Stimulated activated memory B cell treated with anti-CD40 and anti-IgM and Interleukin-4, amounts not matched to agents 10 μg/mL and 1 μg/mL and 100 μg/mL, for 72 hours (primary cell): ENCODE results near the gene TUBGCP5.
"Not testable (repeated sequence)": the region's sequence is repeated elsewhere in the genome, so short reads cannot be mapped to it uniquely, and the experiment has no call there.

ENCODE experiments used
- ATAC-seq: fragments of 150-1000 bp; cut with Tn5 transposase; 2 replicates; pipeline ENCODE4 v1.10.0; 2021
- H3K27ac Mint-ChIP-seq: one replicate; pipeline ENCODE4 v1.8.0; 2022; ENCODE audit warnings: mild to moderate bottlenecking, mixed read lengths
- H3K27me3 Mint-ChIP-seq: one replicate; pipeline ENCODE4 v1.8.0; 2022; ENCODE audit warnings: mixed read lengths
- H3K36me3 Mint-ChIP-seq: one replicate; pipeline ENCODE4 v1.8.0; 2022; ENCODE audit warnings: mixed read lengths
- H3K4me1 Mint-ChIP-seq: one replicate; pipeline ENCODE4 v1.8.0; 2022; ENCODE audit warnings: mixed read lengths
- H3K4me3 Mint-ChIP-seq: one replicate; pipeline ENCODE4 v1.8.0; 2022; ENCODE audit warnings: mild to moderate bottlenecking, moderate library complexity, mixed read lengths
- H3K9me3 Mint-ChIP-seq: one replicate; pipeline ENCODE4 v1.8.0; 2022; ENCODE audit warnings: mixed read lengths

TUBGCP5 gene

DNA sequence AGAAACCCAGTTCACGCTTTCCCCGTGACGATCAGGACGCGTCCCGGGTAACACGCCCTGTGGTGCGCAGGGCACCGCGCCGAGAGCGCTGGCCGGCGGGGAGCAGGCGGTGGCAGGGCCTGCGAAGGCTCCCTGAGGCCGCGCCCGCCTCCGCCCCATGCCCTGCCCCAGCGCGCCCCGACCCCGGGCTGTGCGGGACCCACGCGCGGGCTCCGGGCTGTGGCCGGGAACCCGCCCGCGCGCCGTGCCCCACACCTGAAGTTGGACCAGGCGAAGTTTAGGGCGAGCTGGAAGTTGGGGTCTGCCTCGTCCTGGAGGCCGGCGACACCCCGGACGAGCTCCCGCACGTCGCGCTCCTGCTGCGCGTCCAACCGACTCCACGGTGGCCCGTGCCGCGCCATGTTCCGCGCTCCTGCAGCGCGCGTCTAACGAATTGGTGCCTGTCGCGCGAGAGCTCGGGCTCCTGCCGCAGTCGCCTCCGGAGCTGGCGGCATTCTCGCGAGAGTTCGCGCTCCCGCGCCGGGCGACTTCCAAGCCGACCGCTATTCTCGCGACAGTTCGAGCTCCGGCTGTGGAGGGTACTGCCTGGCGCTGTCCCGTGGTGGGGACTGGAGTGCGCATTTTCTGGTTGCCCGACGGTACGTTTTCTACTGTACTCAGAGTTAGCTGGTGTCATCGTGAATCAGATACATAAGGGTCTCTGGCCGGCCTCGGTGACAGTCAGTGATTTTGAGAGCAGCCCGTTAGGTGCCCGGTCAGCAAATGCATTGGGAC is at the start of gene TUBGCP5:
TUBGCP5 (minus strand) TSS at position 427 of the 774 bp plus-strand sequence; CDS start at position 401, 26 bp downstream.
- Mint-ChIP-seq H3K36me3 (peaks cover 27% of the 10 kb centered on the region), H3K4me3 (peak within 1 kb of the TSS; percentile 92), H3K9me3 (no peaks in the 10 kb centered on the region), H3K4me1 (peaks cover 27% of the 10 kb centered on the region), H3K27me3 (no peaks in the 10 kb centered on the region), H3K27ac (peak within 1 kb of the TSS; percentile 78)
- ATAC-seq, result peak; percentile 99

DNA sequence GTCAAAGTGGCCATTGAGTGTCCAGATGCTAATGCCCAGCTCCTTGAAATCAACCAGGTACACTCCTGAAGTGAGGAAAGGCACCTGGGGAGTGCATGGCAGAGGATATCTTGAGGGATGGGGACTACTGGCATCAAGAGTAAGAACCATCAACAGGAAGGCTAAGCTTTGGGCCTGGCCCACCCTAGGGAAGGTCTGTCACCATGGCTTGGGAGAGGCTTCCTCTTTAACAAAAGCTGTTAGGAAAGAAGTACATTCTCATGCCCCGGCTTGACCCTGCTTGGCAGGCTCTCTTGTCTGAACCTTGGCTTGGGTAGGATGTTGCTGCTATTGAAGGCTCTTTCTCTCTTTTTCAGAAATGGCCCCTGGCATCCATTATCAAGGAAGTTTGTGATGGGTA is 43.7 kb upstream of the TUBGCP5 start:
- ATAC-seq, result peak; percentile 42
- no peak overlapping the region for H3K27ac Mint-ChIP-seq
- H3K36me3 Mint-ChIP-seq, result no peaks in the 10 kb centered on the region
- H3K9me3 Mint-ChIP-seq, result no peaks in the 10 kb centered on the region
- H3K4me3 Mint-ChIP-seq, result no peak overlapping the region
- no peaks in the 10 kb centered on the region for H3K4me1 Mint-ChIP-seq
- no peaks in the 10 kb centered on the region for H3K27me3 Mint-ChIP-seq

DNA sequence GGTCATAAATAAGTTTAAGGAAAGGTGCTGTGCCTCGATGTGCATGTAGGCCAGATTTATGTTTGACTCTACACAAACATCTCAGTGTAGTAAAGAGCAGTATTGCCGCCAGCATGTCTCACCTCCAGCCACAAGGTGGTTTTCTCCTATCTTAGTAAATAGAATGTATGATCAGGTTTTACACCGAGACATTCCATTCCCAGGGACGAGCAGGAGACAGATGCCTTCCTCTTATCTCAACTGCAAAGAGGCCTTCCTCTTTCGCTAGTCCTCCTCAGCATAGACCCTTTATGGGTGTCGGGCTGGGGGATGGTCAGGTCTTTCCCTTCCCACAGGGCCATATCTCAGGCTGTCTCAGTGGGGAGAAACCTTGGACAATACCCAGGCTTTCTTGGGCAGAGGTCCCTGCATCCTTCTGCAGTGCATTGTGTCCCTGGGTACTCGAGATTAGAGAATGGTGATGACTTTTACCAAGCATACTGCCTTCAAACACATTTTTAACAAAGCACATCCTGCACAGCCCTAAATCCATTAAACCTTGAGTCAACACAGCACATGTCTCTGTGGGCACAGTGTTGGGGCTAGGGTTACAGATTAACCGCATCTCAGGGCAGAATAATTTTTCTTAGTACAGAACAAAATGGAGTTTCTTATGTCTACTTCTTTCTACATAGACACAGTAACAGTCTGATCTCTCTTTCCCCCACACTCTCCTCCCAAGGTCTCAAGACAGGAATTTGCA is 42.8 kb upstream of the TUBGCP5 start:
- H3K36me3 Mint-ChIP-seq, ATAC-seq, H3K9me3 Mint-ChIP-seq, H3K27me3 Mint-ChIP-seq, H3K4me1 Mint-ChIP-seq, H3K4me3 Mint-ChIP-seq, H3K27ac Mint-ChIP-seq: not testable (repeated sequence)

- Mint-ChIP-seq H3K4me1 (no peaks in the 10 kb centered on the region), H3K4me3 (no peak overlapping the region), H3K27me3 (no peaks in the 10 kb centered on the region), H3K9me3 (no peaks in the 10 kb centered on the region), H3K27ac (no peak overlapping the region), H3K36me3 (no peaks in the 10 kb centered on the region)
- no peak for ATAC-seq
Observed at GRCh38 chr15:23081271-23081670, 41.9 kb upstream of the TUBGCP5 start.

DNA sequence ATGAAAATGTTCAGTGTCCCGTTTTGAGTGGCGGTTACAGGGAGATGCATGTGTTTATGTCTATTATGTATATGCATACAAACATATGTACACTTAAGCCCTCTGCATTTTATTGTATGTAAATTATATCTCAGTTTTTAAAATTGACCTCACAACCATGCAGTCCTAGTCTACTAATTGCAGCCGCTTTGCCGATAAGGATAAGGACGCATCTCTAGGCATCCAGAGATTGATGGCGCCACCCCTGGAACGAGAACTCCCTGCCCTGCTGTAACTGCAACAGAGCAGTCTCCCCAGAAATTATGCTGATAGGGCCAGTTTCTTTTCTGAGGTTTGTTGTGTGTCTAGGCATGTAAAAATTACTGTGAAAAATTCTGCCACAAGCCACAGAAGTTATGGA is 40.4 kb upstream of the TUBGCP5 start:
- no peaks in the 10 kb centered on the region for H3K9me3 Mint-ChIP-seq
- H3K4me3 Mint-ChIP-seq, result no peak overlapping the region
- H3K4me1 Mint-ChIP-seq, result no peaks in the 10 kb centered on the region

GRCh38 chr15:23075927-23076326 is 36.6 kb upstream of the TUBGCP5 start:
- Mint-ChIP-seq H3K27ac (no peak overlapping the region), H3K36me3 (no peaks in the 10 kb centered on the region), H3K4me1 (no peaks in the 10 kb centered on the region), H3K9me3 (no peaks in the 10 kb centered on the region), H3K27me3 (peaks cover 7% of the 10 kb centered on the region), H3K4me3 (no peak overlapping the region)
- ATAC-seq, result no peak

More for the DNA sequence above, 40.4 kb upstream of the TUBGCP5 start:
- ATAC-seq, result no peak
- Mint-ChIP-seq H3K36me3 (no peaks in the 10 kb centered on the region), H3K27me3 (no peaks in the 10 kb centered on the region), H3K27ac (no peak overlapping the region)

DNA sequence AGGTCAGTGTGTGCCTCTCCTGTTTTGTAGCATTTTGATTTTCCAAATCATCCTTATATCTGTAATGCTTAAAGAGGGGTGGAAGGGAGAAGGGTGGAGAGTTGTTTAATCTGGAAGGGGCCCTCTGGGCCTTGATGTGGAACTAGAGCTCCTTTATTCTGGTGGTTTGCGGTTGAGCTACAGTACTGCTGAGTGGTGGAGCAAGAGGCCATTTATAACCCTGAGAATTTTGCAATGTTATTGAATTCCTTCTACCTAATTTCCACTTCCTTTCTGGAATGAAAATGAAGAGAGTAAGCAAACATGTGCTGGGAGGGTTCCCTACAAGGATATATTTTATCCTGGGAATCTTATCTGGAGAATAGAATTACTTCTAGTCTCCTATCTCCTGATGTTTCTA is 35.3 kb upstream of the TUBGCP5 start:
- Mint-ChIP-seq H3K27me3 (peaks cover 9% of the 10 kb centered on the region), H3K36me3 (no peaks in the 10 kb centered on the region)
- no peak for ATAC-seq

DNA sequence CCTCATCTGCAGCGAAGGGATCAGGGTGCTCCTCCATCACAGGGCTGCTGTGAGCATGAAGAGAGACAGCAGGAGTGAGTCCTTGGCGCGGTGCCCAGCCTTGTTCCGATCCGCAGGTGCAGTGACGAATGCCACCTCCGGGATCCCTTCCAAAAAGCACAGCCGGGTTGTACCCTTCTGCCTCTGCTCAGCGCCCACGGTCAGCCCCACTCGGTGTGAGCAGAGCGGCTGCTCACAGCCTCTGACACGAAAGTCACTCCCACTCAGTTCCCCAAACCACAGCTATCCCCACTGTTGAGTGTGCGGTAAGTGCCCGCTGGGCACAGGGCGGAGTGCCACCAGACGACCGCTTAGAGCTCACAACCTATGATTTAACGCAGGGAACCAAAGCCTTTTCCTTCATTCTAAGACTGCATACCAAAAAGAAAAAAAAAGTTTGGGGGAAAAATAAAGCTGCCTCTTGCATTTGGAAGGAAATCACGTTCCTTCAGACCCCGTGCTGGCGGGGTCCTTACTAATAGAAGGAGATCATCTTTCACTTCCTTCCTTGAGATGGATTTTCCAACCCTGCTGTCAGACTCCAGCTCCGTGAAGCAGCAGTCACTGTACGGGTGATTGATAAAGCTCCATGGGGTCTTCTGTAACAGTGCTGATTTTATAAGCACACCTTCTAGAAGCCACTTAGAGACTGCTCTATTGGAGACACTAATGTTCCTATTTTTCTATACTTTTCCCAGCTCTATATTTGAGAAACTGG is 34.7 kb upstream of the TUBGCP5 start:
- peak; percentile 58 for ATAC-seq
- Mint-ChIP-seq H3K27me3 (peaks cover 9% of the 10 kb centered on the region), H3K9me3 (no peaks in the 10 kb centered on the region), H3K4me1 (no peaks in the 10 kb centered on the region), H3K36me3 (no peaks in the 10 kb centered on the region), H3K4me3 (no peak overlapping the region), H3K27ac (no peak overlapping the region)

More for the DNA sequence above, 35.3 kb upstream of the TUBGCP5 start:
- Mint-ChIP-seq H3K27ac (no peak overlapping the region), H3K4me3 (no peak overlapping the region), H3K9me3 (no peaks in the 10 kb centered on the region), H3K4me1 (no peaks in the 10 kb centered on the region)

DNA sequence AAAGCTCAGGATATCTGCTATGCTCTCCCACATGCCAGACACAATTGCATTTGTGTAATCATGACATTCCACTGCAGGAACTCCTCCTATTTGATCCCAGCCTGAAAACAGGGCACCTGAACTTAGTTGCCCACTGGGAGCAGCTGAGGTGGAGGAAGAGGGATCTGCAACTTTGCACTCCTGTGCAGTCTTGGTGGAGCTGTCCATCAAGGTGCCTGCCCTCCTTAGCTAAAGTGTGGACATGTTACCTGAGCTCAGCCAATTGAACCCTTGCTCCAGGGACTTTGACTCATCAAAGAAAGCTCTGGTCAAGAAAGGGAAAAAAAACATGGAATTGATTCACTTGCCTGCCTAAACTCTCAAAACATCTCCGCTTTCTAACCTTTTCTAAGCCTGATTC is 33.3 kb upstream of the TUBGCP5 start:
- Mint-ChIP-seq H3K4me3 (no peak overlapping the region), H3K4me1 (no peaks in the 10 kb centered on the region), H3K36me3 (no peaks in the 10 kb centered on the region), H3K27me3 (peaks cover 9% of the 10 kb centered on the region), H3K9me3 (no peaks in the 10 kb centered on the region), H3K27ac (no peak overlapping the region)
- no peak for ATAC-seq

- Mint-ChIP-seq H3K36me3 (no peaks in the 10 kb centered on the region), H3K27me3 (peaks cover 9% of the 10 kb centered on the region), H3K4me1 (no peaks in the 10 kb centered on the region), H3K9me3 (no peaks in the 10 kb centered on the region), H3K4me3 (no peak overlapping the region), H3K27ac (no peak overlapping the region)
- no peak for ATAC-seq
Observed at GRCh38 chr15:23069496-23070166, 30.3 kb upstream of the TUBGCP5 start.

GRCh38 chr15:23067416-23067815 is 28.0 kb upstream of the TUBGCP5 start:
- Mint-ChIP-seq H3K4me1 (no peaks in the 10 kb centered on the region), H3K36me3 (peaks cover 4% of the 10 kb centered on the region), H3K27ac (no peak overlapping the region), H3K4me3 (no peak overlapping the region), H3K9me3 (peaks cover 5% of the 10 kb centered on the region), H3K27me3 (peaks cover 9% of the 10 kb centered on the region)
- ATAC-seq, result no peak

DNA sequence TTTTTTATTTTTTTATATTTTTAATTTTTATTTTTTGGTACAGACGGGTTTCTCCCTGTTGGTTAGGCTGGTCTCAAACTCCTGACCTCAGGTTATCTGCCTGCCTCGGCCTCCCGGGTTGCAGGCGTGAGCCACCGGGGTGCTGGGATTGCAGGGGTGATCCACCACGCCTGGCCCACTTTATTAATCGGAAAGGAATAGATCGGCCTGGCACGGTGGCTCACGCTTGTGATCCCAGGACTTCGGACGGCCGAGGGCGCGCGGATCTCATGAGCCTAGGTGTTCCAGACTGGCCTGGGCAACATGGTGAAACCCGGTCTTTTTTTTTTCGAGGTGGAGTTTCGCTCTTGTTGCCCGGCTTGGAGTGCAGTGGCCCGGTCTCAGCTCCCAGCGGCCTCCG is 26.5 kb upstream of the TUBGCP5 start:
- peaks cover 6% of the 10 kb centered on the region for H3K9me3 Mint-ChIP-seq
- H3K27me3 Mint-ChIP-seq, result peaks cover under 1% of the 10 kb centered on the region
- no peak overlapping the region for H3K4me3 Mint-ChIP-seq
- no peak overlapping the region for H3K27ac Mint-ChIP-seq
- no peaks in the 10 kb centered on the region for H3K4me1 Mint-ChIP-seq
- no peak for ATAC-seq
- H3K36me3 Mint-ChIP-seq, result peaks cover 5% of the 10 kb centered on the region

GRCh38 chr15:23064156-23064555 is 24.8 kb upstream of the TUBGCP5 start:
- Mint-ChIP-seq H3K27me3 (no peaks in the 10 kb centered on the region), H3K4me1 (no peaks in the 10 kb centered on the region), H3K9me3 (peaks cover 6% of the 10 kb centered on the region), H3K36me3 (peaks cover 5% of the 10 kb centered on the region), H3K27ac (no peak overlapping the region), H3K4me3 (no peak overlapping the region)
- no peak for ATAC-seq

DNA sequence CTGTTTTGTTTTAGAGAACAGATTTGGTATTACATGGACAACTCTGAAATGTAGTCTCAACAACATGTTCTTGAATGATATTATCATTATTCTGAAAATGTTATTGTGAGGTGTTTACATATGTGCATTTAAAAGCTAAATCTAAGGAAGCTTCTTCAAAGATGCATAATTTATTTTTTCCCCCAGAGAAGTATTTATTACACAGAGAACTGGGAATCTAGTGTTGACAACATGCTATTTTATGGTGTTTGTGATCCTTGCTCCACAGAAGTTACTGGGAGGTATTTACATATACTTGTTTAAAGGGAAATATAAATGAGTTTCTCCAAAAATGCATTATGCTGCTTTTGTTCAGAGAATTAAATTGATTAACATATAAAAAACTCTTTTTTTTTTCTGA is 18.3 kb upstream of the TUBGCP5 start:
- Mint-ChIP-seq H3K4me1 (no peaks in the 10 kb centered on the region), H3K27ac (no peak overlapping the region), H3K36me3 (peaks cover 3% of the 10 kb centered on the region), H3K9me3 (peaks cover 3% of the 10 kb centered on the region), H3K4me3 (no peak overlapping the region), H3K27me3 (peaks cover 20% of the 10 kb centered on the region)
- no peak for ATAC-seq

DNA sequence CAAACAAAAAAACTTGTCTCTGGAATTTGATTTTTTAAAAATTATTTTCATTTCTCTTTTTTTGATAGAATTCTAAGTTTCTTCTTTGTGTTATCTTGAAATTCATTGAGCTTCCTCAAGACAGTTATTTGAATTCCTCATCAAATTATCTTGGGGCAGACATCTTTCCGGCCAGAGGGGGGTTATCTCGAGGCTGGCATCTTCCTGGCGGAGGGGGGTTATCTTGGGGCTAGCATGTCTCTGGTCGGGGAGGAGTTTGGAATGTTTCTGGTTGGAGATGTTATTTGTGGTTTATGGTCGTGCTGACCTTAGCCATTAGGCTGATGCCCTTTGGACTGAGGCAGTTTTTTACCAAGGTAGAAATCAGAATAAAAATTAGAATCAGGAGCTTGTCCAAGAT is 15.9 kb upstream of the TUBGCP5 start:
- no peak for ATAC-seq
- Mint-ChIP-seq H3K4me3 (no peak overlapping the region), H3K27ac (no peak overlapping the region), H3K9me3 (no peaks in the 10 kb centered on the region), H3K4me1 (no peaks in the 10 kb centered on the region), H3K36me3 (no peaks in the 10 kb centered on the region), H3K27me3 (peaks cover 20% of the 10 kb centered on the region)
